K562 (cell line): ENCODE results near the gene PPP1R9A. TPM values are rescaled to one million over a fixed set of nuclear protein-coding genes. Genes with fewer than 3 reads are reported as not detected.

Experiments used
- ATAC-seq: fragments of 200-7000 bp; cut with Tn5 transposase; 3 replicates; pipeline ENCODE4 v1.9.1; 2020; ENCODE audit warnings: moderate library complexity
- BruUV-seq: library from RNA; stranded (reverse); fragments of 400-500 nt; replicated peaks from 2 replicates; lab custom pipeline; 2021; lab: Mats Ljungman, UMichigan
- CTCF ChIA-PET: fragments of 300-600 bp; formaldehyde crosslinking; extraction: SDS; loops from one replicate; lab custom pipeline; 2021; ENCODE audit warnings: low intra/inter-chr PET ratio; lab: Yijun Ruan, JAX
- POLR2A ChIA-PET: fragments of 300-600, 350-650 bp; sonication (Branson Sonifier 250); formaldehyde crosslinking; extraction: SDS; loops from one replicate; lab custom pipeline; 2021; ENCODE audit warnings: antibody characterized with exemption, inconsistent platforms; lab: Yijun Ruan, JAX
- DNase-seq, 4 experiments: peaks; one replicate each; pipeline versions ENCODE4 v3.0.0 to v3.0.0-alpha.2; 2011 to 2018; ENCODE audit warnings: low spot score in 3 of 4, mixed read lengths in 3 of 4; ENCODE audit errors: extremely low read depth in 1 of 4
- FAIRE-seq: peaks from 2 replicates; lab custom pipeline; 2011; peaks lifted over from hg19 to GRCh38; lab: Jason Lieb, UNC
- H2AFZ ChIP-seq: 2 replicates; pipeline ENCODE4 v1.6.0; 2011; ENCODE audit warnings: low read depth, low read length, control low read depth, inconsistent platforms
- H3K27ac ChIP-seq: fragments of 200-600 bp; 3 replicates; pipeline ENCODE4 v1.8.0; 2011; ENCODE audit warnings: low read depth, mild to moderate bottlenecking, control low read depth, inconsistent platforms, low read length, moderate library complexity, mixed read lengths; ENCODE audit errors: extremely low read depth
- H3K27me3 ChIP-seq, 2 experiments: fragments of 300-600 bp in 1 of 2; 2 replicates in 1 of 2; 3 replicates in 1 of 2; pipeline versions ENCODE4 v1.6.0 to v1.8.0; 2011; ENCODE audit warnings: inconsistent platforms in 2 of 2, low read length in 2 of 2, mild to moderate bottlenecking in 1 of 2, mixed read lengths in 1 of 2, moderate library complexity in 1 of 2; ENCODE audit not compliant: control insufficient read depth in 2 of 2, insufficient read depth in 2 of 2
- H3K36me3 ChIP-seq: fragments of 300-600 bp; 3 replicates; pipeline ENCODE4 v1.8.0; 2011; ENCODE audit warnings: mild to moderate bottlenecking, low read length, inconsistent platforms; ENCODE audit not compliant: control insufficient read depth, insufficient read depth
- H3K4me1 ChIP-seq, 2 experiments: fragments of 200-600 bp in 1 of 2; replicated peaks in 1 of 2; 2 replicates in 1 of 2; 3 replicates in 1 of 2; pipeline versions ENCODE4 v1.5.1 to v1.8.0; 2011; ENCODE audit warnings: inconsistent platforms in 2 of 2, low read length in 2 of 2, mild to moderate bottlenecking in 1 of 2, mixed read lengths in 1 of 2, moderate library complexity in 1 of 2; ENCODE audit not compliant: control insufficient read depth in 2 of 2, insufficient read depth in 2 of 2
- H3K4me2 ChIP-seq: 2 replicates; pipeline ENCODE4 v1.6.1; 2011; ENCODE audit warnings: low read length, control low read depth, inconsistent platforms, mixed read lengths; ENCODE audit not compliant: insufficient read depth
- H3K4me3 ChIP-seq: fragments of 200-600 bp; sonication (generic), shearing (Covaris generic); 2 replicates; pipeline ENCODE4 v1.5.1; 2016; ENCODE audit warnings: control low read depth, inconsistent platforms
- H3K79me2 ChIP-seq: fragments of 200-600 bp; 3 replicates; pipeline ENCODE4 v1.8.0; 2011; ENCODE audit warnings: low read length, inconsistent platforms; ENCODE audit not compliant: control insufficient read depth, insufficient read depth
- H3K9ac ChIP-seq, 2 experiments: 2 replicates each; pipeline versions ENCODE4 v1.6.0 to v1.6.1; 2011; ENCODE audit warnings: low read depth in 2 of 2, low read length in 2 of 2, control low read depth in 1 of 2, inconsistent platforms in 1 of 2, mild to moderate bottlenecking in 1 of 2, mixed read lengths in 1 of 2; ENCODE audit not compliant: insufficient read depth in 1 of 2
- H3K9me1 ChIP-seq: one replicate; pipeline ENCODE4 v1.6.0; 2011; ENCODE audit warnings: inconsistent platforms, mild to moderate bottlenecking, low read length, moderate library complexity; ENCODE audit not compliant: control insufficient read depth, insufficient read depth
- H3K9me3 ChIP-seq: replicated peaks from 2 replicates; pipeline ENCODE4 v1.5.1; 2011; ENCODE audit warnings: low read depth, low read length, inconsistent platforms; ENCODE audit not compliant: control insufficient read depth, insufficient read depth
- H4K20me1 ChIP-seq: replicated peaks from 2 replicates; pipeline ENCODE4 v1.6.1; 2011; ENCODE audit warnings: low read length, inconsistent platforms, mixed read lengths; ENCODE audit not compliant: control insufficient read depth, insufficient read depth
- ARHGAP35 ChIP-seq: fragments of 450-650 bp; IDR thresholded peaks from 2 replicates; pipeline ENCODE4 v1.6.1; 2018; ENCODE audit not compliant: partially characterized antibody
- HMG20B ChIP-seq: fragments of 250-450 bp; sonication (Bioruptor Pico); IDR thresholded peaks from 2 replicates; pipeline ENCODE4 v1.5.0; 2021; ENCODE audit warnings: mild to moderate bottlenecking
- NCOA6 ChIP-seq: fragments of 450-650 bp; IDR thresholded peaks from 2 replicates; pipeline ENCODE4 v1.6.1; 2017; ENCODE audit warnings: mild to moderate bottlenecking
- PTRF ChIP-seq: fragments of 450-650 bp; IDR thresholded peaks from 2 replicates; pipeline ENCODE4 v1.6.1; 2016; ENCODE audit warnings: mild to moderate bottlenecking, missing genetic modification characterization, missing compliant biosample characterization
- SMC3 ChIP-seq: conservative IDR thresholded peaks from 2 replicates; pipeline ENCODE4 v1.6.1; 2011; ENCODE audit warnings: low read depth, low read length, improper control_type of control experiment; ENCODE audit not compliant: insufficient read depth
- TBL1XR1 ChIP-seq, 2 experiments: IDR thresholded peaks; 2 replicates each; pipeline ENCODE4 v1.6.1; 2012; ENCODE audit warnings: improper control_type of control experiment in 2 of 2, low read length in 2 of 2, mild to moderate bottlenecking in 1 of 2
- TBP ChIP-seq: optimal IDR thresholded peaks from 2 replicates; pipeline ENCODE3; 2011; ENCODE audit warnings: low read depth, low read length, improper control_type of control experiment
- TCF7L2 ChIP-seq: fragments of 150-350 bp; IDR thresholded peaks from 2 replicates; pipeline ENCODE4 v1.6.1; 2016; ENCODE audit warnings: low read depth, mild to moderate bottlenecking, low read length, moderate library complexity
- TEAD4 ChIP-seq, 2 experiments: sonication (generic) in 1 of 2; formaldehyde crosslinking in 1 of 2; IDR thresholded peaks; 2 replicates each; pipeline versions ENCODE4 v1.6.1 to v1.8.0; 2012 to 2022; ENCODE audit warnings: borderline replicate concordance in 1 of 2, inconsistent platforms in 1 of 2, low read length in 1 of 2, mild to moderate bottlenecking in 1 of 2, missing genetic modification reagents in 1 of 2
- THAP12 ChIP-seq: fragments of 250-450 bp; sonication (Bioruptor Pico); IDR thresholded peaks from 2 replicates; pipeline ENCODE4 v1.9.0; 2021; ENCODE audit warnings: mild to moderate bottlenecking, inconsistent platforms
- WGBS: fragments of 100-300 bp; shearing (Covaris generic); methylation state at CpG from one replicate; pipeline ENCODE4 v1.1.6; 2016; ENCODE audit warnings: low coverage, mixed read lengths; ENCODE audit not compliant: insufficient coverage; ENCODE audit errors: missing lambda C conversion rate; 5-methylcytosine and 5-hydroxymethylcytosine counted together
- in situ Hi-C: fragments of 300-500 bp; cut with MboI; formaldehyde crosslinking; loops from 4 replicates; pipeline ENCODE4 v1.15.0; 2018; ENCODE audit warnings: inconsistent platforms, mixed read lengths
- intact Hi-C: fragments of 100-400 bp; cut with micrococcal nuclease; formaldehyde crosslinking; loops from 2 replicates; pipeline ENCODE4 v1.14.2; 2022
- polyA plus RNA-seq, 8 experiments: library from polyadenylated mRNA; depleted of rRNA in 4 of 8; stranded (reverse) in 5 of 8; unstranded in 3 of 8; fragments of >200 nt; fragmentation: Nextera tagmentation in 2 of 8; fragmentation: Illumina TruSeq in 1 of 8; extraction: Ambion mirVana in 2 of 8; extraction: Trizol in 1 of 8; gene quantifications; 2 replicates each; pipeline versions ENCODE4 v1.2.1 to v1.2.3, GENCODE V29; 2011 to 2014; ENCODE audit warnings: inconsistent platforms in 1 of 8, missing spikeins in 1 of 8
- total RNA-seq, 7 experiments: library from RNA; depleted of rRNA in 6 of 7; stranded (reverse); fragments of >200 nt in 6 of 7; fragmentation: Illumina TruSeq in 2 of 7; extraction: Trizol in 2 of 7; gene quantifications; 2 replicates each; pipeline versions ENCODE4 v1.2.1 to v1.2.3, GENCODE V29; 2011 to 2021; ENCODE audit warnings: low replicate concordance in 1 of 7
- TF ChIP-seq, protein P1 (sequence below): IDR thresholded peaks from 3 replicates; pipeline ENCODE4 v1.6.1; 2011; ENCODE audit warnings: borderline replicate concordance, mild to moderate bottlenecking; ENCODE audit not compliant: insufficient read length, insufficient read depth
- TF ChIP-seq, protein P2 (sequence below), 2 experiments: fragments of 450-650 bp in 1 of 2; IDR thresholded peaks; 2 replicates each; pipeline ENCODE4 v1.6.1; 2011 to 2017; ENCODE audit warnings: low read depth in 2 of 2, antibody characterized with exemption in 1 of 2, borderline replicate concordance in 1 of 2, low read length in 1 of 2, mild to moderate bottlenecking in 1 of 2, mixed read lengths in 1 of 2; ENCODE audit not compliant: control insufficient read depth in 1 of 2
- TF ChIP-seq, protein P3 (sequence below): fragments of 200-400 bp; formaldehyde crosslinking; IDR thresholded peaks from 2 replicates; pipeline ENCODE4 v1.6.1; 2017; ENCODE audit warnings: mild to moderate bottlenecking, low read depth, low read length, moderate library complexity

PPP1R9A gene
- total and polyA plus RNA-seq, 9 of the 15 experiments (the other 6 are each of a cell fraction or from before 2014, with no cell fraction given), result 0.24 TPM; not detected in 8

DNA sequence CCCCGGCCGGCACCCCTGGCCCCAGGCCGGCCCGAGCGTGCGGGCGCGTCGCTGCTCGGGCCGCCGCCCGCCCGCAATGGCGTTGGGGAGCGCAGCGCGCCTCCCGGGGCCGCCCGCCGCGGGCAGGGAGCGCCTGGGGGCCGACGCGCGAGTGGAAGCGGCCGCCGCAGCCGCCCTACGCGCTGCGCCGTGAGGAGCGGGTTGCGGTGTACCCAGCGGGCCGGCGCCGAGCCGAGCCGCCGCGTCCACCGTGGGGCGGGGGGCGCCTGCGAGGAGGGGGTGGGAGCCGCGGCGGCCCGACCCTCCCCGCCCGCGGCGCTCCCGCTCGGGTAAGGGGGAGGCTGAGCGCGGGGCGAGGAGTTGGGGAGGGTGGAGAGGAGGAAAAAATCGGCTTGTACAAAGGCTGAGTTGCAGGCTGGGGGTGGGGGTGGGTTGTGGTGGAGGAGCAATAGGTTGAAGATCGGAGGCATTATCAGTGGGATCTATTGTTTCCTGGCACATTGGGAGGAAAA lies 473 bp downstream of the PPP1R9A start:
- H2AFZ ChIP-seq, result no peak overlapping the region
- in situ Hi-C loops, result no loop called here
- TF ChIP-seq THAP12, result no peak
- TF ChIP-seq, protein P1, sequence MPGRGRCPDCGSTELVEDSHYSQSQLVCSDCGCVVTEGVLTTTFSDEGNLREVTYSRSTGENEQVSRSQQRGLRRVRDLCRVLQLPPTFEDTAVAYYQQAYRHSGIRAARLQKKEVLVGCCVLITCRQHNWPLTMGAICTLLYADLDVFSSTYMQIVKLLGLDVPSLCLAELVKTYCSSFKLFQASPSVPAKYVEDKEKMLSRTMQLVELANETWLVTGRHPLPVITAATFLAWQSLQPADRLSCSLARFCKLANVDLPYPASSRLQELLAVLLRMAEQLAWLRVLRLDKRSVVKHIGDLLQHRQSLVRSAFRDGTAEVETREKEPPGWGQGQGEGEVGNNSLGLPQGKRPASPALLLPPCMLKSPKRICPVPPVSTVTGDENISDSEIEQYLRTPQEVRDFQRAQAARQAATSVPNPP, result no peak
- no peak for TF ChIP-seq SMC3
- TF ChIP-seq, protein P2, sequence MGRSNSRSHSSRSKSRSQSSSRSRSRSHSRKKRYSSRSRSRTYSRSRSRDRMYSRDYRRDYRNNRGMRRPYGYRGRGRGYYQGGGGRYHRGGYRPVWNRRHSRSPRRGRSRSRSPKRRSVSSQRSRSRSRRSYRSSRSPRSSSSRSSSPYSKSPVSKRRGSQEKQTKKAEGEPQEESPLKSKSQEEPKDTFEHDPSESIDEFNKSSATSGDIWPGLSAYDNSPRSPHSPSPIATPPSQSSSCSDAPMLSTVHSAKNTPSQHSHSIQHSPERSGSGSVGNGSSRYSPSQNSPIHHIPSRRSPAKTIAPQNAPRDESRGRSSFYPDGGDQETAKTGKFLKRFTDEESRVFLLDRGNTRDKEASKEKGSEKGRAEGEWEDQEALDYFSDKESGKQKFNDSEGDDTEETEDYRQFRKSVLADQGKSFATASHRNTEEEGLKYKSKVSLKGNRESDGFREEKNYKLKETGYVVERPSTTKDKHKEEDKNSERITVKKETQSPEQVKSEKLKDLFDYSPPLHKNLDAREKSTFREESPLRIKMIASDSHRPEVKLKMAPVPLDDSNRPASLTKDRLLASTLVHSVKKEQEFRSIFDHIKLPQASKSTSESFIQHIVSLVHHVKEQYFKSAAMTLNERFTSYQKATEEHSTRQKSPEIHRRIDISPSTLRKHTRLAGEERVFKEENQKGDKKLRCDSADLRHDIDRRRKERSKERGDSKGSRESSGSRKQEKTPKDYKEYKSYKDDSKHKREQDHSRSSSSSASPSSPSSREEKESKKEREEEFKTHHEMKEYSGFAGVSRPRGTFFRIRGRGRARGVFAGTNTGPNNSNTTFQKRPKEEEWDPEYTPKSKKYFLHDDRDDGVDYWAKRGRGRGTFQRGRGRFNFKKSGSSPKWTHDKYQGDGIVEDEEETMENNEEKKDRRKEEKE (IDR thresholded peaks at IDR 0.05; ENCODE audit: borderline replicate concordance in 1 of 2, control insufficient read depth in 1 of 2, low read depth in 2 of 2, low read length in 1 of 2), result no peak
- no peak for TF ChIP-seq TBL1XR1 (IDR thresholded peaks at IDR 0.05; ENCODE audit: low read length in 2 of 2)
- no peak for TF ChIP-seq TBP
- TF ChIP-seq NCOA6, result no peak
- no peak for TF ChIP-seq HMG20B (CRISPR knock-in tag)
- TF ChIP-seq, protein P3, sequence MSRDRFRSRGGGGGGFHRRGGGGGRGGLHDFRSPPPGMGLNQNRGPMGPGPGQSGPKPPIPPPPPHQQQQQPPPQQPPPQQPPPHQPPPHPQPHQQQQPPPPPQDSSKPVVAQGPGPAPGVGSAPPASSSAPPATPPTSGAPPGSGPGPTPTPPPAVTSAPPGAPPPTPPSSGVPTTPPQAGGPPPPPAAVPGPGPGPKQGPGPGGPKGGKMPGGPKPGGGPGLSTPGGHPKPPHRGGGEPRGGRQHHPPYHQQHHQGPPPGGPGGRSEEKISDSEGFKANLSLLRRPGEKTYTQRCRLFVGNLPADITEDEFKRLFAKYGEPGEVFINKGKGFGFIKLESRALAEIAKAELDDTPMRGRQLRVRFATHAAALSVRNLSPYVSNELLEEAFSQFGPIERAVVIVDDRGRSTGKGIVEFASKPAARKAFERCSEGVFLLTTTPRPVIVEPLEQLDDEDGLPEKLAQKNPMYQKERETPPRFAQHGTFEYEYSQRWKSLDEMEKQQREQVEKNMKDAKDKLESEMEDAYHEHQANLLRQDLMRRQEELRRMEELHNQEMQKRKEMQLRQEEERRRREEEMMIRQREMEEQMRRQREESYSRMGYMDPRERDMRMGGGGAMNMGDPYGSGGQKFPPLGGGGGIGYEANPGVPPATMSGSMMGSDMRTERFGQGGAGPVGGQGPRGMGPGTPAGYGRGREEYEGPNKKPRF, result no peak
- no peak for TF ChIP-seq TCF7L2
- no peak for TF ChIP-seq ARHGAP35
- no peak for TF ChIP-seq PTRF (tag)
- TF ChIP-seq TEAD4 (IDR thresholded peaks at IDR 0.05; ENCODE audit: low read length), result no peak
- TF ChIP-seq TEAD4 (CRISPR knock-in tag; IDR thresholded peaks at IDR 0.05; ENCODE audit: borderline replicate concordance), result no peak

More for the DNA sequence above, 473 bp downstream of the PPP1R9A start:
- WGBS, result 35% methylated on average over 19 of the region's 65 CpGs
- Histone ChIP-seq H3K9me3 (no peaks in the 10 kb centered on the region), H3K4me2 (no peak overlapping the region), H3K36me3 (no peaks in the 10 kb centered on the region), H3K9me1 (no peaks in the 10 kb centered on the region), H3K27ac (no peak overlapping the region), H3K4me1 (peaks cover 0 to 3% of the 10 kb centered on the region in 2 experiments; a peak in 1 of 5 replicates), H3K4me3 (no peak overlapping the region), H4K20me1 (no peaks in the 10 kb centered on the region), H3K79me2 (no peaks in the 10 kb centered on the region), H3K27me3 (no peaks in the 10 kb centered on the region), H3K9ac (no peak overlapping the region)
- DNase-seq (no peak), FAIRE-seq (no peak), ATAC-seq (no peak)
- BruUV-seq, result no TSS peak
- ChIA-PET POLR2A (no interaction called here), CTCF (no interaction called here)
- intact Hi-C loops, result no loop called here
